ENCODE data around the gene DENND10.
A peak's percentile ranks its signal among the peaks of the same experiment; 100 is the strongest.
"Not testable (repeated sequence)": the region's sequence is repeated elsewhere in the genome, so short reads cannot be mapped to it uniquely, and the experiment has no call there.

Gene DENND10

DNA sequence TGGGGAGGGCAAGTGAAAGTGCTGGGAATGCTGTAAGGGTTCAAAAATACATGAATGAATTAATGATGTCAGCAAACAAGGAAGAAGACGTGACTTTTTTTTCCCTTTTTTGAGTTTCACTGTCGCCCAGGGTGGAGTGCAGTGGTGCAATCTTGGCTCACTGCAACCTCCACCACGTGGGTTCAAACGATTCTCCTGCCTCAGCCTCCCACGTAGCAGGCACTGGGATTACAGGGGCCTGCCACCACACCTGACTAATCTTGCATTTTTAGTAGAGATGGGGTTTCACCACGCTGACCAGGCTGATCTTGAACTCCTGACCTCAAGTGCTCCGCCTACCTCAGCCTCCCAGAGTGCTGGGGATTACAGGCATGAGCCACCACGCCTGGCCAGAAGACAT lies 30.0 kb downstream of the DENND10 start:
- no peak for DNase-seq

DNA sequence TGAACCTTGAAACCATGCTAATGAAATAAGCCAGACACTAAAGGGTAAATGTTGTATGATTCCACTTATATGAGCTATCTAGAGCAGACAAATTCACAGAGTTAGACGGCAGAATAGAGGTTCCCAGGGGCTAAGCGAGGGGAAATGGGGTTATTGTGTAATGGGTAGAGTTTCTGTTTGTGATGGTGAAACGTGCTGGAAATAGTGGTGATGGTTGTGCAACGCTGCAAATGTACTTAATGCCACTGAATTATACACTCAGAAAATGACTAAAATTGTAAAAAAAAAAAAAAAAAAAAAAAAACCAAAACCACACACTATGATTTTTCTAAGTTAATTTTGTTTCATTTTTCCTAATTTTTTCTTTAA lies 31.6 kb downstream of the DENND10 start:
- no peak for DNase-seq

DNA sequence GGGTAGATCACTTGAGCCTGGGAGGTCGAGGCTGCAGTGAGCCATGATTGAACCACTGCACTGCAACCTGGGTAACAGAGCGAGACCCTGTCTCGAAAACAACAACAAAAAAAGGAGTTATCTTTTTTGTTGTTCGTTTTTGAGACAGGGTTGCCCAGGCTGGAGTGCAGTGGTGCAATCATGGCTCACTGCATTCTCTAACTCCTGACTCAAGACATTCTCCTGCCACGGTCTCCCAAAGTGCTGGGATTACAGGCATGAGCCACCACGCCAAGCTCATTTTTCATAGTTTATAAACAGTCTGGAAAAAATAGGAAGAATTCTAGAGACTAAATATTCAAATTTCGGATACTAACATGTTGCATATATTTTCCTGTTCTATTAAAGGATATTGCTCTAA lies 32.2 kb downstream of the DENND10 start:
- DNase-seq, result no peak

DNA sequence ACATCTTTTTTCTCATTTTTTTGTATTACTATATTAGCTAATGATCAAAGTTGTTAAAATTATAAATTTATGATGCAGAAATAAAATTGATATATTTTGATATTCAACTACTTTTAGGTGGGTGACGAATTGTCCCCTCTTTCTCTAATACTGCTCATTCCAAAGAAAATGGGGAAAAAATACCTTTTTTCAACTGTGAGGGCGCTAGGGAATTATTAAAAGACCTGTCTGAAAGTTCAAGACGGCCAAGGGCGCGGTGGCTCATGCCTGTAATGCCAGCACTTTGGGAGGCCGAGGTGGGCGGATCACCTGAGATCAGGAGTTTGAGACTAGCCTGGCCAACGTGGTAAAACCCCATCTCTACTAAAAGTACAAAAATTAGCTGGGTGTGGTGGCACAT lies 34.0 kb downstream of the DENND10 start:
- not testable (repeated sequence) for DNase-seq

DNA sequence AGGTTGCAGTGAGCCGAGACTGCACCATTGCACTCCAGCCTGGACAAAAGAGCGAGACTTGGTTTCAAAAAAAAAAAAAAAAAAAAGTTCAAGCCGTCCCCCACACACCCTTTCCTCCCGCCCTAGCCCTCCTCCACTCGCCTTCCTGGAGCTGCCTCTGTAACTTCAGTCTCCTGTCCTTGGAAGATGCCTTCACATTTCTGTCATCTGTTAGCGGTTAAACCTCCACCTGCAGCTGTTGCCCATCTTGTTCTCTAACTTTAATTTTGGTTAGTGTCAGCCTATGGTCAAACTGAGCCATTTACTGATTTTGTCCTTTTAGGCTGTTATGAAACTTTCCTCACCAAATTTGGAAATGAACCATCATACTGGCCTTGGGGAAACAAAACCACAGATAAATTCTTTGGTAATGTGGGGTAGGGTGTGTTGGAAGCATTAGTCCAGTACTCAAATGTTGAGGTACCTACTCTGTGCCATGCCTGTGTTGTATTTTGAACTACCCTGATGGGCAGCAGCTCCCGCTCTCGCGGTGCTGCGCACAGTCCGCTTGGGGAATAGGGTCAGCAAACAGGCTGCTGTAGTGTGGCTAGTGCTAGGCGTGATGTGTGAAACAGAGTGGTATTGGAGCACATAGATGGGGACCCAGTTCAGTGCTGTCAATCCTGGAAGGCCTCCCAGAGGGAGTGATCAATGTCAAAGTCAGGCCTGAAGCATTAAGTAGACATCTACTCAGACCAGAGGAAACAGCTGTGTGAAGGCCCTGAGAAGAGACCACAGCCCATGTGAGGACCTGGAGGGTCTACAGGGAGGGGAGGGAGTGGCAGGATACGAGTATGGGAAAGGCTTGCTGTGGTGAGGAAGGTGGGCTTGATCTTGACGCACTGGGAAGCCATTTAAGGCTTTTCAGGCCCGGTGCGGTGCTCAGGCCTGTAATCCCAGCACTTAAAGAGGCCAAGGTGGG lies 34.7 kb downstream of the DENND10 start:
- no peak for DNase-seq

DNA sequence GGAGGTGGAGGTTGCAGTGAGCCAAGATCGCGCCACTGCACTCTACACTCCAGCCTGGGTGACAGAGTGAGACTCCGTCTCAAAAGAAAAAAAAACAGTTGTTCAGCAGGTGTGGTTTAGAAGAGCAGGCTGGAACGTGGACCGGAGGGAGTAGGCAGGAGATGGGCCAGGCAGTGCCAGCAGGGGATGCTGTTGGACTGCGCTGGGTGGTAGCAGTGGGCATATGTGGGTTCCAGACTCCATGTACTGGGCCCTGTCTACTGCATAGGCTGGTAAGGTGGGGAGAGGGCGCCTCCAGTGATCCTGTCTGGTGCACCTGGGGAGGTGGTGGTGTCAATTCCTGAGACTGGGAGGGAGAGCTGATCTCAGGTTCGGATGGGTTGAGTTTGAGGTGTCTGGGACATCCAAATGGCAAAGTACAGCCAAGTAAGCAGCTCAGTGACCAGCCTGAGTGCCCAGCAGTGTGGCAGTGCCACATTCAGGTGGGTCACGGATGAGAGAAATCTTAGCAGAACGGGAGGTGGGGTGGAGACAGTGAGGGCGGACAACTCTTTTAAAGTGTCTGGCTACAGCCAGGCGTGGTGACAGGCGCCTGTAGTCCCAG lies 35.7 kb downstream of the DENND10 start:
- peak; percentile 53 for DNase-seq

DNA sequence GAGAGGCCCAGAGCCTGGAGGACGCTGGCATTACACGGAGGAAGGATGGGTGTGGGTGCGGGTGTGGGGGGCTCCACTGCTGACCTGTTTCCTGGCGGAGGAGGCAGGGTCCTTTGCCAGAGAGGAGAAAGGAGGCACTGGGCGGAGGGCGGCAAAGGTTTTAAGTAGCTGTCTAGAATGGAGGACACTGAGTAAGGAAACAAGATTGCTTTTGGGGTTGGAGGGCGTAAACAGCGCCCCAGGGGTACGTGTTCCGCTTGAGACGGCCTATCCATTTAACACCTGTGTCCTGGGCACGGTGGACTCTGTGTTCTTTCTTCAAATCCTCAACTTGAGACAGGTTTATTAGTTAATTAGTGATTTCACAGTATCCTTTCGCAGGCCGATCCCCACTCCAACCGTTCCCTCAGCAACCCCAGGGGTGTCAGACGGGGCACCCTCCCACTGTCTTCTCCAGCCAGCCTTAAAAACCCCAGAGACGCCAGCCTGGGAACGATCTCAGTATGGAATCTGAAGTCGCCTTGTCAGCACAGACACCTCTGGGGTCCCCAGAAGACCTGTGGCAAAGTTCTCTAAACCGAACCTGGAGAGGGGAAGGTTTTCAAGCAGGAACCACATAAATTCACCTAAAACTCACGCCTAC lies 36.8 kb downstream of the DENND10 start:
- DNase-seq, result no peak

DNA sequence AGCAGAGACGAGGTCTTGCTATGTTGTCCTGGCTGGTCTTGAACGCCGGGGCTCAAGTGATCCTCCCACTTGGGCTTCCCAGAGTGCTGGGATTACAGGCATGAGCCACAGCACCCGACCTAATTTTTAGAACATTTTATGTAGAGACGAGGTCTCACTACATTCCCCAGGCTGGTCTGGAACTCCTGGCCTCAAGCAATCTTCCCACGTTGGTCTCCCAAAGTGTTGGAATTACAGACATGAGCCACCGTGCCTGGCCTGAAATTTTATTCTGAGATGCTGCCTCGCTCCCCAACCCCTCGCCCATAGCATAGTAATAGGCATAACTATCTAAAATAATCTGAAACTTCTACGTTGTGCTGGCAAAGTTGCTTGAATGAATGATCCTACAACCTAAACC lies 39.7 kb downstream of the DENND10 start:
- no peak for DNase-seq

DNA sequence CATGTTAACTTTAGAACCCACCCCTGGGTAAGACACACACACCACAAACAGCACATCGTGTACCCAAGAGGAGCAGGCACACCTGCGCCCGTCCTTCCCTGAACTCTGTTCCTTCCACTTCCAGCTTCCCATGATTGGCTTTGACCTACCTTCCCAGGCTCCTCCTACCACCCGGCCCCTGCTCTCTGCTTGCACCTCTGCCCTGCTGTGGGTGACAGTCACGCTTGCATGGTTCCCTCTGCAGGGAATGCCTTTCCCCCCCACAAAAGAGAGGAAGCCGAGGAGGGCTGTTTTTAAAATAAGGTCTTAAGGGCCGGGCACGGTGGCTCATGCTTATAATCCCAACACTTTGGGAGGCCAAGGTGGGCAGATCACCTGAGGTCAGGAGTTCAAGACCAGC lies 45.2 kb downstream of the DENND10 start:
- DNase-seq, result no peak

DNA sequence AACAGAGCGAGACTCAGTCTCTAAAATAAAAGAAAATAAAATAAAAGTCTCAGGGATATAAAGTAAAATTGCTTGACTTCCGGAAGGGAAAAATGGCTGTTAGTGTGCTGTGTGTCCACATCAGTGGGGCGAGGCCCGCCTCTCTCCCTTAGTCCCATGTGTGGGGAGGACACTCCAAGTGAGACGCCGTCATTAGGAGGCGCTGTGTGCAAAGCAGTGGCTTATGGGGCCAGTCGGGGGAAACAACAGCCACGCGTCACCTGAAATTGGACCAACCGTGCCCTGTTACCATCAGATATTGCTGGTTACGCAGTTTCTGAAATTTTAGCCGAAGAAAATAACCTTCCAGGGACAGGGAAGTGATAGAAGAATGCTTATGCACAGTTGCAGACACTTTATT lies 45.8 kb downstream of the DENND10 start:
- DNase-seq, result no peak

DNA sequence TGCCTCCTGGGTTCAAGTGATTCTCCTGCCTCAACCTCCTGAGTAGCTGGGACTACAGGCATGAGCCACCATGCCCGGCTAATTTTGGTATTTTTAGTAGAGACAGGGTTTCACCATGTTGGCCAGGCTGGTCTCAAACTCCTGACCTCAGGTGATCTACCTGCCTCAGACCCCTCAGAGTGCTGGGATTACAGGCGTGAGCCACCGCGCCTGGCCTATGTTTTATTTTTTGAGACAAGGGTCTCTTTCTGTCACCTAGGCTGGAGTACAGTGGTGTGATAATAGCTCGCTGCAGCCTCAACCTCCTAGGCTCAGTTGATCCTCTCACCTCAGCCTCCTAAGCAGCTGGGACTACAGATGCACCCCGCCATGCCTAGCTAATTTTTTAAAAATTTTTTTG lies 47.7 kb downstream of the DENND10 start:
- DNase-seq, result not testable (repeated sequence)

DNA sequence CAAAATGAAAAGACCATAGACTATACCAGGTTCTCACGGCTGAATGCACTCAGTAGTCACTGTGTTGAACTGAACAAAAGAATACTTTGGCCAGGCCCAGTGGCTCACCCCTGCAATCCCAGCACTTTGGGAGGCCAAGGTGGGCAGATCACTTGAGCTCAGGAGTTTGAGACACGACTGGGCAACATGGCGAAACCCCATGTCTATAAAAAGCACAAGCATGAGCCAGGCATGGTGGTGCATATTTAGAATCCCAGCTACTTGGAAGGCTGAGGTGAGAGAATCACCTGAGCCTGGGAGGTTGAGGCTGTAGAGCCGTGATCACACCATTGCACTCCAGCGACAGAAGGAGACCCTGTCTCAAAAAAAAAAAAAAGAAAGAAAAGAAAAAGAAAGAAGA lies 49.1 kb downstream of the DENND10 start:
- DNase-seq, result no peak

DNA sequence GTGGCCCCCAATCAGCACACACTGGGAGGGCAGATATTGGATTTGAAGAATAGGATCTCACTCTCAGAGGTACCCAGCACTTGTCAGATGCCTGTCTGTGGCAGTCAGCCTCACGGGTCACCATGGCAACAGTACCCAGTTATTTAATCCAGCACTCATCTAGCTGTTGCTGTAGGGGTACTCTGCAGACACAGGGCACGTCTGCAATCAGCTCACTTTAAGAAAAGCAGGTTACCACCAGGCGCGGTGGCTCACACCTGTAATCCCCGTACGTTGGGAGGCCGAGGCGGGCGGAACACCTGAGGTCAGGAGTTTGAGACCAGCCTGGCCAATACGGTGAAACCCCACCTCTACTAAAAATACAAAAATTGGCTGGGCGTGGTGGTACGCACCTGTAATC lies 49.7 kb downstream of the DENND10 start:
- no peak for DNase-seq

DNA sequence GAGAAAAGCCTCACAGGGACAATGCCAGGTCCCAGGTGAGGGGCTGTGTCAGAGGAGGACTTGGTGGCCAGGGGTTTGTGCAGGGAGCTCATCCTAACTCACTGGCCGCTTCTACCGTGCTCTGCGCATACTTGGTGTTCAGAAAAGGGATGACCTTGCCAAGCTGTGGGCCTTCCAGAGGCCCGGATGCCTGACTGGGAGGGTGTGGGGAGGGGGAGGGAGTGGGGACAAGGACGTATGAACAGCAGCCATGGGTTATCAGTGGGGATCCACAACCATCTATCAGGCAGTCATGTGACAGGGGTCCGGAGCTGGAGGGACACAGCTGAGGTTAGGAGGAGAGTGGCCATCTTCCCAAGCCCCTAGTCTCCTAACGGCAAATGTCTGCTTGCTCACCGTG lies 55.4 kb downstream of the DENND10 start:
- DNase-seq, result no peak

DNA sequence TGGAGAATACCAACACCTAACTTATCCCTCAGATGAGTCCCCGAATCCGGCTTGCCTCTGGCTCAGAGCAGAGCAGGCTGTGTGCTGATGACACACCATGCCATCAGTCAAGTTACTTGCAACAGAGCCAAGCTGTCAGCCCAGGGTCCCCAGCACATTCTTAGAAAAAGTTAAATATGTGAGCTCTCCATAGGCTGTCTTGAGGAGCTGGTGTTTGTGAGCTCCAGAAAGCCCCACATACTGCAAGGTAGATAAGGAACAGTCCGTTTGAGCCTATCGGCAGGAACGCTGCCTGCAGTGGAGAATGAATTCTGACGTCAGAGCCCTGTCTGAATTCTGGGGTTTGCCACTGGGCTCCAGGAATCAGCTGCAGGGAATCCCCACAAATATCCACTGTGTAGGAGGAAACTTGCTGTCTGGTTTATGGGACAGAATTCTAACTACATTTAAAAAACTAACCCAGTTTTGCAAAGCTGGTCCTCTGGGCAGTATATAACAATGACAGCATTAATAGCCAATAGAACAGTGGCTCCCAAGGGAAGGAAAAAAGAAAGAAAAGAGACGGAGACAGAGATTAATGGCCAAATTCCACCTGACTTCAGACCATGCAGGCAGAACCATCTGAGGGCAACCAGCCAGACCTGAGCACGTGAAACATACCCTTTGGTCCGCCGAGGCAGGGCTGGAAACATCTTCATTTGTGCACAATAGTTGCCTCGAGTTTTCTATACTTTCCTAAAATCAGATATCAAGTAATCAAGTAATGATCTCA lies 58.0 kb downstream of the DENND10 start:
- no peak for DNase-seq

DNA sequence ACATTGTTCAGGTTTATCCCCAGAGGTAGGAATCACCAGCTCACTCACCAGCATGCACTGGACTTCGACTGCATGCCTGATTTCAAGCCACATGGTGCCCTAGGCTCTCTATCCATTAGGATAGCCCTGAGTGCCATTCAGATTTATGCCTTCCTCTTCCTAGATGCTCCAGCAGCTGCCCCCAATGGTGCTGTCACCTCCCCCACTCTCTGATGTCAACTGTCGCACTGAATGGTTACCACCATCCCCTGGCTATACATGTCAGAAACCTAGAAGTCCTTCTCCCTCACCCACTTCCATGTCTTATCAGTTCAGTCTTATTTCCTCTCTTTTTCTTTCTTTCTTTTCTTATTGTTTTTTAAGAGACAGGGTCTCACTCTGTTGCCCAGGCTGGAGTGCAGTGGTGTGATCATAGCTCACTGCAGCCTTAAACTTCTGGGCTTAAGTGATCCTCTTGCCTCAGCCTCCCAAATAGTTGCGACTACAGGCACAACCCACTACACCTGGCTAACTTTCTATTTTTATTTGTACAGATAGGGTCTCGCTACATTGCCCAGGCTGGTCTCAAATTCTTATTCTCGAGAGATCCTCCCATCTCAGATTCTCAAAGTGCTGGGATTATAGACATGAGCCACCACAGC lies 58.7 kb downstream of the DENND10 start:
- no peak for DNase-seq

DNA sequence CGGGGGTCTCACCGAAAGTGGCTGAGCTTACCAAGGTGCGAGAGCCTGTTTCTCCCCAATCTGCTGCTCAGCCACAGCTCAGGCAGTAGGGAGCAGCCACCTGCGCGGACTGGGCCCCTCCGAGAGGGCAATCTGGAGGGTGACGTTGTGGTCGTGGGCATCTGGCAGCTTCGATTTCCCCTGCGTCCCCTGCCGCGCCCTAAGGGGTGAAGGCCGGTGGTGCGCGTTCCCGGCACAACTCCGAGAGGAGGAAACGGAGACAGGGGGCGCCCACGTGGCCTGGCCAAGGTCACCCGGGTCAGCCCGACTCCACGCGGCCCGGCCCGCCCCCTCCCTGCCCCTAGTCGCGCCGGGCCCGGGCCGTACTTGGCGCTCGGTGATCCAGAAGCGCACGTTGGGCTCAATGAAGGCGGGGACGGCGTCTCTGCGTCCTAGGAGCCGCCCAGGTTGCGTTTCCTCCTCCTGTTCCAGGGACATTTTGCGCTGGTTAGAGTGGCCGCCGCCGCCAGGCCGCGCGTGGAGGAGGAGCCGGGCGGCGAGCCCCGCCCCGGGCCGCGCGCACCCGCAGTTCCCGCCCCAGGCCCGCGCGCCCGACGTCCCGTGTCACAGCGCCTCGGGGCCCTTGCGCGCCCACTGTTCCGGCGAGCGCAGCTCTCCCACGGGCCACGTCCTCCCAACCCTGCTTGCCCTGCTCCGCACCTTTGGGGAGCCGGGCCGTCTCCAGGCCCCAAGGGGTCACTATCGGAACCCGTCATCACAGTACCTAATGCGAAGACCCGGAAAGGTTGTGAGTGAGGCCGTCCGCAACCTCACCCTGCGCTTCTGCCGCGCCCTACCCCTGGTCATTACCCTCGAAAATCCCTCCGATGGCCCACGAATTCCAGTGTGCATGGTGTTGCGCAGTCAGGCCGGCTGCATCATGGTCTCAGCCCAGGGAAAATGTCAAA lies 61.5 kb downstream of the DENND10 start, which contains the start of gene SFXN4:
Gene SFXN4 (minus strand): TSS at position 544 of the 947 bp plus-strand sequence. CDS start 67 bp downstream, at position 477.
- peak; percentile 83 for DNase-seq

DNA sequence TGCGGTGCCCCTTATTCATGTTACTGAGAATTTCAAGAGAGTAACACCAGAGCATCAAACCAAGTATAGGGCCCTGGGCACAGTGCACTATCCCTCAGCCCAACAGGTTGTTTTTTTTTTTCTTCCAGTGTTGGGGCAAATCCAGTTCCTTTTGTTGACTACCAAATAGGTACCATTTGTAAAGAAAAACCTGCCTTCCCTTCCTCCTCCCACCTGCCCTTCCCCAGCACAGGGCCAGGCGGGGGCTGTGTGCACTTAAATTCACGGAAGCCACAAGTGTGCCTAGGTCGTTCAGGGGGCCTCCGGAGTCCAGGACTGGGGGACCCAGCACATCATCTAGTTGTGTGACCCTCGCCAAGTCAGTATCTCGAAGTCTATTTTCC lies 62.2 kb downstream of the DENND10 start:
- DNase-seq, result no peak

DNA sequence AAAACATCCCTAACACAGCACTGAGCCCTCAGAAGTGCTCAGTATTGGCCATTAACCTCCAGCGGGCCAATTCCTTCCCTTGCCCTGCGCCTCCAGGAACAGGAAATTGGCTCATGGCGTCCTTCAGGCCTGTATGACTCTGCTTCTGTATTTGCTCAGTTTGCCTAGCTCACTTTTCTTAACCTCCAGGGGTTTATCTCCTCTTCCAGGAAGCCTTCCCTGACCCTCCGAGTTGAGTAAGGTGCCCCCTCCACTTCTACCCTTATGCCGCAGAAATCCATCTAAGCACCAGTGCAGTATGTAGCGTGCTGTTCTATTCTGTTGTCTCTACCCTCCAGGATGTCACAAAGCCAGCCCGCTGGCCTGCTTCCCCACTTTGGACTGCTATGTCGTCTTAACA lies 62.7 kb downstream of the DENND10 start:
- DNase-seq, result no peak

DNA sequence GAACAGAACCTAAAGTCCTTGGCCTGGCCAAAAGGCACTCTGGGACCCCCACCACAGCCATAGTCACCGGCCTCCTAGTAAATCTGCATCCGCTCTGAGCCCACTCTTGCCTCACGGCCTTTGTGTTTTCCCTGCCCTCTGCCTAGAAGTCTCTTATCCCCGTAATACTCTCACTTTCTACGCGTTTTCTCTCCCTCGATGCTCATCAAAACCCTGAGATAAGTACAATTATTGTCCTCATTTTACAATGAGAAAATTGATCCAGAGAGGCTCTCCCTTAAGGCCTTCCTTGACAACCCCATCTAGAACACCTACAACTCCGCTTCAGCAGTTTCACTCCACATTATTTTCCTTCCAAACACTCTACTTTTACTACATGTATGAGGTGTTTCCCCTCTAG lies 63.1 kb downstream of the DENND10 start:
- no peak for DNase-seq

DNA sequence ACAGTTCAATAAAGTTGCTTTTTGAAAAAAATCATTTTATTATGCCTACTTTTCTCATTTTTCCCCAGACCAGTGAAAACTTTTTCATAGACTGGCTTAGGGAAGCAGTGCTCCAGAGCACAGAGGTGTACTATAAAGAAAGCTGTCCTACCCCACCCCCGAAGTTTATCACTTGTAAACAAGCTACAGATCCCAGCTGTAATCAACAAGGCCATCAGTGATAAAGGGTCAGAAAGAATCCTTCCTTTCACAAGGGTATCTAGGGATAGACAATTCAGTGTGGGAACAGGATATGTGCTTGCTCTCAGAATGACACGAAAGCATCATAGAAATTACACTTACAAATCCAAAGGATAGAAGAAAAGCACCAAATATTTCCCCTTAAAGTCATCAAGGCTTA lies 70.2 kb downstream of the DENND10 start:
- DNase-seq, result no peak

Data from right forelimb (tissue), 1 donor.